K562 (cell line): Measurements from ENCODE around the gene CGNL1. TPM values are rescaled to one million over a fixed set of nuclear protein-coding genes. Genes with fewer than 3 reads are reported as not detected.

ENCODE experiments used
- ATAC-seq: fragments of 200-7000 bp; cut with Tn5 transposase; 3 replicates; pipeline ENCODE4 v1.9.1; 2020; ENCODE audit warnings: moderate library complexity
- Bru-seq: library from RNA; stranded (reverse); fragments of 400-500 nt; gene quantifications from one replicate; lab custom pipeline; 2021; lab: Mats Ljungman, UMichigan
- BruChase-seq, 2 experiments: library from RNA; stranded (reverse); fragments of 400-500 nt; gene quantifications; one replicate each; lab custom pipeline; 2021; lab: Mats Ljungman, UMichigan
- BruUV-seq: library from RNA; stranded (reverse); fragments of 400-500 nt; replicated peaks from 2 replicates; lab custom pipeline; 2021; lab: Mats Ljungman, UMichigan
- CTCF ChIA-PET: fragments of 300-600 bp; formaldehyde crosslinking; extraction: SDS; loops from one replicate; lab custom pipeline; 2021; ENCODE audit warnings: low intra/inter-chr PET ratio; lab: Yijun Ruan, JAX
- POLR2A ChIA-PET: fragments of 300-600, 350-650 bp; sonication (Branson Sonifier 250); formaldehyde crosslinking; extraction: SDS; loops from one replicate; lab custom pipeline; 2021; ENCODE audit warnings: antibody characterized with exemption, inconsistent platforms; lab: Yijun Ruan, JAX
- DNase-seq, 4 experiments: peaks; one replicate each; pipeline versions ENCODE4 v3.0.0 to v3.0.0-alpha.2; 2011 to 2018; ENCODE audit warnings: low spot score in 3 of 4, mixed read lengths in 3 of 4; ENCODE audit errors: extremely low read depth in 1 of 4
- FAIRE-seq: peaks from 2 replicates; lab custom pipeline; 2011; peaks lifted over from hg19 to GRCh38; lab: Jason Lieb, UNC
- H2AFZ ChIP-seq: 2 replicates; pipeline ENCODE4 v1.6.0; 2011; ENCODE audit warnings: low read depth, low read length, control low read depth, inconsistent platforms
- H3K27ac ChIP-seq: fragments of 200-600 bp; 3 replicates; pipeline ENCODE4 v1.8.0; 2011; ENCODE audit warnings: low read depth, mild to moderate bottlenecking, control low read depth, inconsistent platforms, low read length, moderate library complexity, mixed read lengths; ENCODE audit errors: extremely low read depth
- H3K27me3 ChIP-seq, 2 experiments: fragments of 300-600 bp in 1 of 2; 2 replicates in 1 of 2; 3 replicates in 1 of 2; pipeline versions ENCODE4 v1.6.0 to v1.8.0; 2011; ENCODE audit warnings: inconsistent platforms in 2 of 2, low read length in 2 of 2, mild to moderate bottlenecking in 1 of 2, mixed read lengths in 1 of 2, moderate library complexity in 1 of 2; ENCODE audit not compliant: control insufficient read depth in 2 of 2, insufficient read depth in 2 of 2
- H3K36me3 ChIP-seq: fragments of 300-600 bp; 3 replicates; pipeline ENCODE4 v1.8.0; 2011; ENCODE audit warnings: mild to moderate bottlenecking, low read length, inconsistent platforms; ENCODE audit not compliant: control insufficient read depth, insufficient read depth
- H3K4me1 ChIP-seq, 2 experiments: fragments of 200-600 bp in 1 of 2; replicated peaks in 1 of 2; 2 replicates in 1 of 2; 3 replicates in 1 of 2; pipeline versions ENCODE4 v1.5.1 to v1.8.0; 2011; ENCODE audit warnings: inconsistent platforms in 2 of 2, low read length in 2 of 2, mild to moderate bottlenecking in 1 of 2, mixed read lengths in 1 of 2, moderate library complexity in 1 of 2; ENCODE audit not compliant: control insufficient read depth in 2 of 2, insufficient read depth in 2 of 2
- H3K4me2 ChIP-seq: 2 replicates; pipeline ENCODE4 v1.6.1; 2011; ENCODE audit warnings: low read length, control low read depth, inconsistent platforms, mixed read lengths; ENCODE audit not compliant: insufficient read depth
- H3K4me3 ChIP-seq: fragments of 200-600 bp; sonication (generic), shearing (Covaris generic); 2 replicates; pipeline ENCODE4 v1.5.1; 2016; ENCODE audit warnings: control low read depth, inconsistent platforms
- H3K79me2 ChIP-seq: fragments of 200-600 bp; 3 replicates; pipeline ENCODE4 v1.8.0; 2011; ENCODE audit warnings: low read length, inconsistent platforms; ENCODE audit not compliant: control insufficient read depth, insufficient read depth
- H3K9ac ChIP-seq, 2 experiments: 2 replicates each; pipeline versions ENCODE4 v1.6.0 to v1.6.1; 2011; ENCODE audit warnings: low read depth in 2 of 2, low read length in 2 of 2, control low read depth in 1 of 2, inconsistent platforms in 1 of 2, mild to moderate bottlenecking in 1 of 2, mixed read lengths in 1 of 2; ENCODE audit not compliant: insufficient read depth in 1 of 2
- H3K9me1 ChIP-seq: one replicate; pipeline ENCODE4 v1.6.0; 2011; ENCODE audit warnings: inconsistent platforms, mild to moderate bottlenecking, low read length, moderate library complexity; ENCODE audit not compliant: control insufficient read depth, insufficient read depth
- H3K9me3 ChIP-seq: replicated peaks from 2 replicates; pipeline ENCODE4 v1.5.1; 2011; ENCODE audit warnings: low read depth, low read length, inconsistent platforms; ENCODE audit not compliant: control insufficient read depth, insufficient read depth
- H4K20me1 ChIP-seq: replicated peaks from 2 replicates; pipeline ENCODE4 v1.6.1; 2011; ENCODE audit warnings: low read length, inconsistent platforms, mixed read lengths; ENCODE audit not compliant: control insufficient read depth, insufficient read depth
- UBTF ChIP-seq, 2 experiments: IDR thresholded peaks; 2 replicates each; pipeline ENCODE4 v1.6.1; 2012; ENCODE audit warnings: improper control_type of control experiment in 2 of 2, low read depth in 2 of 2, low read length in 2 of 2, borderline replicate concordance in 1 of 2
- ZNF282 ChIP-seq: sonication (generic); formaldehyde crosslinking; IDR thresholded peaks from 2 replicates; pipeline ENCODE4 v1.8.1; 2023; ENCODE audit warnings: missing genetic modification reagents
- WGBS: fragments of 100-300 bp; shearing (Covaris generic); methylation state at CpG from one replicate; pipeline ENCODE4 v1.1.6; 2016; ENCODE audit warnings: low coverage, mixed read lengths; ENCODE audit not compliant: insufficient coverage; ENCODE audit errors: missing lambda C conversion rate; 5-methylcytosine and 5-hydroxymethylcytosine counted together
- in situ Hi-C: fragments of 300-500 bp; cut with MboI; formaldehyde crosslinking; loops from 4 replicates; pipeline ENCODE4 v1.15.0; 2018; ENCODE audit warnings: inconsistent platforms, mixed read lengths
- intact Hi-C: fragments of 100-400 bp; cut with micrococcal nuclease; formaldehyde crosslinking; loops from 2 replicates; pipeline ENCODE4 v1.14.2; 2022
- long read RNA-seq, 3 experiments: library from polyadenylated mRNA in 2 of 3; library from RNA in 1 of 3; unstranded in 2 of 3; stranded (forward) in 1 of 3; transcript quantifications; one replicate each; pipeline ENCODE4 v2.0.0, GENCODE V29; 2019 to 2022
- polyA minus RNA-seq, 3 experiments: library from RNA; depleted of rRNA, polyadenylated mRNA; stranded (reverse); fragments of >200 nt; gene quantifications; 2 replicates each; pipeline ENCODE4 v1.2.3, GENCODE V29; 2011
- polyA plus RNA-seq, 8 experiments: library from polyadenylated mRNA; depleted of rRNA in 4 of 8; stranded (reverse) in 5 of 8; unstranded in 3 of 8; fragments of >200 nt; fragmentation: Nextera tagmentation in 2 of 8; fragmentation: Illumina TruSeq in 1 of 8; extraction: Ambion mirVana in 2 of 8; extraction: Trizol in 1 of 8; gene quantifications; 2 replicates each; pipeline versions ENCODE4 v1.2.1 to v1.2.3, GENCODE V29; 2011 to 2014; ENCODE audit warnings: inconsistent platforms in 1 of 8, missing spikeins in 1 of 8
- total RNA-seq, 7 experiments: library from RNA; depleted of rRNA in 6 of 7; stranded (reverse); fragments of >200 nt in 6 of 7; fragmentation: Illumina TruSeq in 2 of 7; extraction: Trizol in 2 of 7; gene quantifications; 2 replicates each; pipeline versions ENCODE4 v1.2.1 to v1.2.3, GENCODE V29; 2011 to 2021; ENCODE audit warnings: low replicate concordance in 1 of 7
- TF ChIP-seq, protein P1 (sequence below), 2 experiments: IDR thresholded peaks; 2 replicates each; pipeline ENCODE4 v1.6.1; 2011; ENCODE audit warnings: borderline replicate concordance in 1 of 2, control low read depth in 1 of 2, low read depth in 1 of 2, low read length in 1 of 2, mild to moderate bottlenecking in 1 of 2, mixed read lengths in 1 of 2, moderate library complexity in 1 of 2; ENCODE audit not compliant: insufficient read depth in 1 of 2, insufficient read length in 1 of 2, poor library complexity in 1 of 2, severe bottlenecking in 1 of 2; ENCODE audit errors: extremely low read depth in 1 of 2

Gene CGNL1, protein sequence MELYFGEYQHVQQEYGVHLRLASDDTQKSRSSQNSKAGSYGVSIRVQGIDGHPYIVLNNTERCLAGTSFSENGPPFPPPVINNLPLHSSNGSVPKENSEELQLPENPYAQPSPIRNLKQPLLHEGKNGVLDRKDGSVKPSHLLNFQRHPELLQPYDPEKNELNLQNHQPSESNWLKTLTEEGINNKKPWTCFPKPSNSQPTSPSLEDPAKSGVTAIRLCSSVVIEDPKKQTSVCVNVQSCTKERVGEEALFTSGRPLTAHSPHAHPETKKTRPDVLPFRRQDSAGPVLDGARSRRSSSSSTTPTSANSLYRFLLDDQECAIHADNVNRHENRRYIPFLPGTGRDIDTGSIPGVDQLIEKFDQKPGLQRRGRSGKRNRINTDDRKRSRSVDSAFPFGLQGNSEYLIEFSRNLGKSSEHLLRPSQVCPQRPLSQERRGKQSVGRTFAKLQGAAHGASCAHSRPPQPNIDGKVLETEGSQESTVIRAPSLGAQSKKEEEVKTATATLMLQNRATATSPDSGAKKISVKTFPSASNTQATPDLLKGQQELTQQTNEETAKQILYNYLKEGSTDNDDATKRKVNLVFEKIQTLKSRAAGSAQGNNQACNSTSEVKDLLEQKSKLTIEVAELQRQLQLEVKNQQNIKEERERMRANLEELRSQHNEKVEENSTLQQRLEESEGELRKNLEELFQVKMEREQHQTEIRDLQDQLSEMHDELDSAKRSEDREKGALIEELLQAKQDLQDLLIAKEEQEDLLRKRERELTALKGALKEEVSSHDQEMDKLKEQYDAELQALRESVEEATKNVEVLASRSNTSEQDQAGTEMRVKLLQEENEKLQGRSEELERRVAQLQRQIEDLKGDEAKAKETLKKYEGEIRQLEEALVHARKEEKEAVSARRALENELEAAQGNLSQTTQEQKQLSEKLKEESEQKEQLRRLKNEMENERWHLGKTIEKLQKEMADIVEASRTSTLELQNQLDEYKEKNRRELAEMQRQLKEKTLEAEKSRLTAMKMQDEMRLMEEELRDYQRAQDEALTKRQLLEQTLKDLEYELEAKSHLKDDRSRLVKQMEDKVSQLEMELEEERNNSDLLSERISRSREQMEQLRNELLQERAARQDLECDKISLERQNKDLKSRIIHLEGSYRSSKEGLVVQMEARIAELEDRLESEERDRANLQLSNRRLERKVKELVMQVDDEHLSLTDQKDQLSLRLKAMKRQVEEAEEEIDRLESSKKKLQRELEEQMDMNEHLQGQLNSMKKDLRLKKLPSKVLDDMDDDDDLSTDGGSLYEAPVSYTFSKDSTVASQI
- not detected in 2 replicates for total RNA-seq (2011; cell fraction: chromatin; rRNA removed; ENCODE audit: low replicate concordance)
- not detected in 2 replicates for total RNA-seq (2011; cell fraction: nucleolus; rRNA removed)
- not detected in 2 replicates for total RNA-seq (2011; cell fraction: nucleoplasm; rRNA removed)
- total RNA-seq (2014; rRNA removed) (not detected in 2 replicates), total RNA-seq (2014; rRNA removed; fragmentation: Illumina TruSeq; extraction: Trizol) (not detected in 2 replicates), total RNA-seq (2015; rRNA removed; fragmentation: Illumina TruSeq; extraction: Trizol) (not detected in 2 replicates), total RNA-seq (2021) (0.07 and 0.18 TPM in 2 replicates), polyA plus RNA-seq (2011; rRNA removed) (not detected in 2 replicates), polyA plus RNA-seq (2014; fragmentation: Illumina TruSeq; extraction: Trizol) (0.01 TPM in 1 of 2 replicates, not detected in the other), polyA plus RNA-seq (2014; fragmentation: Nextera tagmentation; extraction: Ambion mirVana) (not detected), polyA plus RNA-seq (2014; rRNA removed) (not detected in 2 replicates), polyA minus RNA-seq (2011; rRNA and poly(A)+ RNA removed) (not detected in 2 replicates), Bru-seq, nascent RNA (percentile 10 among the genes with signal in this experiment), BruChase-seq, experiment 1, labeled RNA remaining after a 2-hour chase (percentile 7 among the genes with signal in this experiment), BruChase-seq, experiment 2, labeled RNA remaining after a 6-hour chase (percentile 11 among the genes with signal in this experiment)
- not detected in 2 replicates for polyA plus RNA-seq (2011; cell fraction: cytosol; rRNA removed)
- polyA plus RNA-seq (2011; cell fraction: nucleus; rRNA removed), result 0.01 TPM in 1 of 2 replicates, not detected in the other
- polyA plus RNA-seq (2012), result 0.01 TPM in 1 of 2 replicates, not detected in the other
- not detected in 2 replicates for polyA minus RNA-seq (2011; cell fraction: cytosol; rRNA and poly(A)+ RNA removed)
- polyA minus RNA-seq (2011; cell fraction: nucleus; rRNA and poly(A)+ RNA removed), result not detected in 2 replicates
- long read RNA-seq, experiment 1, result 0 reads
- long read RNA-seq, experiment 2, result 0 reads
- long read RNA-seq, experiment 3, result 0 reads

GRCh38 chr15:57375827-57376695 lies at the start of gene CGNL1:
TSS of gene CGNL1 (plus strand) at chr15:57376505. CDS start at chr15:57438000, 61,495 bp downstream.
- H3K36me3 ChIP-seq, result no peaks in the 10 kb centered on the region
- no peaks in the 10 kb centered on the region for H3K79me2 ChIP-seq
- 29% methylated on average over 32 of the region's 76 CpGs for WGBS
- peak within 1 kb of the TSS in 1 of 2 experiments; percentile 63; a peak in 2 of 4 replicates for H3K9ac ChIP-seq
- ChIA-PET POLR2A (interaction anchor here (1.2 kb wide), 1 partner anchor 12 kb away, joined by 3 read pairs; no protein-coding TSS in a partner anchor), CTCF (no interaction called here)
- H3K4me3 ChIP-seq, result no peak within 1 kb of the TSS
- H3K9me3 ChIP-seq, result no peaks in the 10 kb centered on the region
- intact Hi-C loops, result no loop called here
- ATAC-seq, result peak; percentile 86
- H3K4me1 ChIP-seq, result peaks cover 0 to 11% of the 10 kb centered on the region in 2 experiments; a peak in 2 of 5 replicates
- no peak within 1 kb of the TSS for H3K4me2 ChIP-seq
- peak in 3 of 4 experiments; percentile 40 to 59 (median 57) for DNase-seq
- no peak within 1 kb of the TSS for H3K27ac ChIP-seq
- FAIRE-seq, result no peak
- BruUV-seq, result no TSS peak
- H3K27me3 ChIP-seq, result peaks cover 47 to 78% of the 10 kb centered on the region in 2 experiments
- H2AFZ ChIP-seq, result no peak within 1 kb of the TSS
- H4K20me1 ChIP-seq, result peaks cover 8% of the 10 kb centered on the region; the same call in 1 of the 2 replicates
- in situ Hi-C loops, result no loop called here
- no peaks in the 10 kb centered on the region for H3K9me1 ChIP-seq
- TF ChIP-seq UBTF (IDR thresholded peaks at IDR 0.05; ENCODE audit: borderline replicate concordance in 1 of 2, low read depth in 2 of 2, low read length in 2 of 2) (0 out of 4 replicates have a peak, but pooled peaks of 1 of the 2 experiments have one; percentile 63), ZNF282 (CRISPR knock-in tag) (no peak)
- TF ChIP-seq, protein P1, sequence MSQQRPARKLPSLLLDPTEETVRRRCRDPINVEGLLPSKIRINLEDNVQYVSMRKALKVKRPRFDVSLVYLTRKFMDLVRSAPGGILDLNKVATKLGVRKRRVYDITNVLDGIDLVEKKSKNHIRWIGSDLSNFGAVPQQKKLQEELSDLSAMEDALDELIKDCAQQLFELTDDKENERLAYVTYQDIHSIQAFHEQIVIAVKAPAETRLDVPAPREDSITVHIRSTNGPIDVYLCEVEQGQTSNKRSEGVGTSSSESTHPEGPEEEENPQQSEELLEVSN (IDR thresholded peaks at IDR 0.05; ENCODE audit: borderline replicate concordance in 1 of 2, extremely low read depth in 1 of 2, insufficient read depth in 1 of 2, insufficient read length in 1 of 2, low read depth in 1 of 2, low read length in 1 of 2, poor library complexity in 1 of 2, severe bottlenecking in 1 of 2), result peak in 1 of 2 experiments; percentile 7
